ENCODE results near the gene GNAQ. TPM values are rescaled to one million over a fixed set of nuclear protein-coding genes. Genes with fewer than 3 reads are reported as not detected.

GNAQ gene
- total RNA-seq, 1 experiment from 2014 or later, result 28.7 TPM

GRCh38 chr9:77929942-77930341, 101.7 kb downstream of the GNAQ start:
- no peaks in the 10 kb centered on the region for H3K36me3 ChIP-seq (ENCODE audit: control insufficient read depth in 1 of 2, insufficient read depth in 2 of 2, low read length in 2 of 2)
- no peak overlapping the region for H3K27ac ChIP-seq (ENCODE audit: low read depth, low read length)
- no peaks in the 10 kb centered on the region for H4K20me1 ChIP-seq (ENCODE audit: insufficient read depth)
- no peaks in the 10 kb centered on the region; the same call in 1 of the 2 replicates for H3K79me2 ChIP-seq (ENCODE audit: insufficient read depth, low read length)
- peaks cover 8 to 20% of the 10 kb centered on the region in 2 experiments; a peak in 3 of 4 replicates for H3K4me1 ChIP-seq (ENCODE audit: control insufficient read depth in 1 of 2, insufficient read depth in 2 of 2, low read length in 2 of 2)
- ATAC-seq (no peak), DNase-seq (ENCODE audit: low read depth, low spot score) (no peak)
- BruUV-seq (replicated peaks), result no TSS peak
- no peak overlapping the region for H3K4me3 ChIP-seq (replicated peaks in 1 of 2; ENCODE audit: low read depth in 1 of 2, low read length in 2 of 2)
- H3K9me3 ChIP-seq (ENCODE audit: control insufficient read depth in 1 of 2, insufficient read depth in 1 of 2, low read depth in 1 of 2, low read length in 2 of 2), result no peaks in the 10 kb centered on the region
- intact Hi-C loops (cut with micrococcal nuclease), result no loop called here
- no peaks in the 10 kb centered on the region for H3K27me3 ChIP-seq (ENCODE audit: insufficient read depth, low read length)
- POLR2A ChIA-PET, result no interaction called here
- no peak for TF ChIP-seq JUND (IDR thresholded peaks at IDR 0.05)
- no peak for TF ChIP-seq EGR1 (IDR thresholded peaks at IDR 0.05; ENCODE audit: low read depth)
- TF ChIP-seq RAD21 (IDR thresholded peaks at IDR 0.05; ENCODE audit: low read depth), result no peak
- TF ChIP-seq CBX3 (IDR thresholded peaks at IDR 0.05; ENCODE audit: low read depth), result no peak
- no peak for TF ChIP-seq ATF3 (IDR thresholded peaks at IDR 0.05)
- no peak for TF ChIP-seq ELF1 (IDR thresholded peaks at IDR 0.05; ENCODE audit: borderline replicate concordance, low read depth)
- TF ChIP-seq POLR2A (IDR thresholded peaks at IDR 0.05; ENCODE audit: borderline replicate concordance, extremely low read depth, insufficient read depth, insufficient read length), result no peak
- TF ChIP-seq POLR2AphosphoS5 (IDR thresholded peaks at IDR 0.05; ENCODE audit: low read depth, low read length), result no peak
- no peak for TF ChIP-seq REST (IDR thresholded peaks at IDR 0.05; ENCODE audit: low read depth)
- TF ChIP-seq SP1 (IDR thresholded peaks at IDR 0.05; ENCODE audit: low read depth), result no peak
- TF ChIP-seq FOSL1 (IDR thresholded peaks at IDR 0.05; ENCODE audit: low read depth), result no peak
- TF ChIP-seq ZNF274 (IDR thresholded peaks at IDR 0.05; ENCODE audit: low read depth, low read length), result no peak
- CTCF ChIA-PET, result no interaction called here
- H3K9ac ChIP-seq (ENCODE audit: low read length), result no peak overlapping the region
- H3K4me2 ChIP-seq (ENCODE audit: low read length), result no peak overlapping the region
- RAD21 ChIA-PET (ENCODE audit: low non-redundant PET in 1 of 2, low total read pairs in 2 of 2, uncharacterized antibody in 2 of 2, unreplicated experiment in 2 of 2), result no interaction called here
- no peak overlapping the region for H2AFZ ChIP-seq (ENCODE audit: low read depth, low read length, poor library complexity, severe bottlenecking)
- H3K9me2 ChIP-seq (ENCODE audit: insufficient read depth), result no peaks in the 10 kb centered on the region
